C4-2B (cell line): ENCODE results near the gene KIAA1549.

ENCODE experiments used
- ZFX ChIP-seq: fragments of 450-650 bp; IDR thresholded peaks from 2 replicates; pipeline ENCODE4 v1.6.1; 2017
- TF ChIP-seq, protein P1 (sequence below): fragments of 450-650 bp; conservative IDR thresholded peaks from 2 replicates; pipeline ENCODE4 v1.5.1; 2017; ENCODE audit warnings: mild to moderate bottlenecking

DNA sequence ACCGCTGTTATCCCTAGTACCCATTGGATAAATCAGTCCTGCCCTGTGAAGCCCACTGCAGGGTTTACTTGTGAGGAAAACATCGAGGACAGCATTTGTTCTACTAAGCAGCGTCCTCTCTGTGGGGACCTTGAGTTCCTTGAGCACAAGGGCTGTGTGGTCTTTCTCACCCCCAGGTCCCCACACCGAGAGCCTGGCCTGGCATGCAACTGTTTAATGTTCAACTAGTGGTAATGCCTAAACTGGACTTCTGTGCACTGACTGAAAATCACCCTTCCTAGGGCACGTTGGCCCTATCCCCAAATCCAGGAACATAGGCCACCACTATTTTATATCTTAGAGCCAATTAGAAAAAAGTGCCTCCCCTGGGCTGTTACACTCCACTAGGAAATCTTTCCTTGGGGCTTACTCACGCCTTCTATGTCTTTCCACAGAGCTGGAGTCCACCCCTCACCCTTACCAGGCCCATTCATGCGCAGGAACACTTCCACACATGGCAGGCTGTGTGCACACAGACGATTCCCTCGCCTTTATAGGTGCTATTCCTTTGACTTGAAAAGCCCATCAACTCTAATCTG, 185.1 kb downstream of the KIAA1549 start:
- TF ChIP-seq, protein P1, sequence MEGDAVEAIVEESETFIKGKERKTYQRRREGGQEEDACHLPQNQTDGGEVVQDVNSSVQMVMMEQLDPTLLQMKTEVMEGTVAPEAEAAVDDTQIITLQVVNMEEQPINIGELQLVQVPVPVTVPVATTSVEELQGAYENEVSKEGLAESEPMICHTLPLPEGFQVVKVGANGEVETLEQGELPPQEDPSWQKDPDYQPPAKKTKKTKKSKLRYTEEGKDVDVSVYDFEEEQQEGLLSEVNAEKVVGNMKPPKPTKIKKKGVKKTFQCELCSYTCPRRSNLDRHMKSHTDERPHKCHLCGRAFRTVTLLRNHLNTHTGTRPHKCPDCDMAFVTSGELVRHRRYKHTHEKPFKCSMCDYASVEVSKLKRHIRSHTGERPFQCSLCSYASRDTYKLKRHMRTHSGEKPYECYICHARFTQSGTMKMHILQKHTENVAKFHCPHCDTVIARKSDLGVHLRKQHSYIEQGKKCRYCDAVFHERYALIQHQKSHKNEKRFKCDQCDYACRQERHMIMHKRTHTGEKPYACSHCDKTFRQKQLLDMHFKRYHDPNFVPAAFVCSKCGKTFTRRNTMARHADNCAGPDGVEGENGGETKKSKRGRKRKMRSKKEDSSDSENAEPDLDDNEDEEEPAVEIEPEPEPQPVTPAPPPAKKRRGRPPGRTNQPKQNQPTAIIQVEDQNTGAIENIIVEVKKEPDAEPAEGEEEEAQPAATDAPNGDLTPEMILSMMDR = no peak
- no peak for TF ChIP-seq ZFX
